HepG2 (cell line): ENCODE results near the gene C19orf73. TPM values are rescaled to one million over a fixed set of nuclear protein-coding genes. Genes with fewer than 3 reads are reported as not detected.

Experiments used
- EZH2 ChIP-seq: conservative IDR thresholded peaks from 2 replicates; pipeline ENCODE4 v1.6.1; 2012; ENCODE audit warnings: mild to moderate bottlenecking, low read depth, low read length, moderate library complexity
- FOXA3 ChIP-seq: IDR thresholded peaks from 2 replicates; pipeline ENCODE4 v1.6.1; 2016; ENCODE audit warnings: missing genetic modification reagents, missing compliant biosample characterization
- GFI1 ChIP-seq: sonication (generic); formaldehyde crosslinking; IDR thresholded peaks from 2 replicates; pipeline ENCODE4 v1.5.0; 2020; ENCODE audit warnings: missing genetic modification reagents, mild to moderate bottlenecking, borderline replicate concordance
- KDM1A ChIP-seq: IDR thresholded peaks from 2 replicates; pipeline ENCODE4 v1.6.1; 2016; ENCODE audit warnings: missing compliant biosample characterization
- MEIS1 ChIP-seq: sonication (generic); formaldehyde crosslinking; IDR thresholded peaks from 2 replicates; pipeline ENCODE4 v1.9.0; 2021; ENCODE audit warnings: mild to moderate bottlenecking, missing genetic modification reagents, moderate library complexity, borderline replicate concordance
- MLLT10 ChIP-seq: sonication (generic); formaldehyde crosslinking; IDR thresholded peaks from 2 replicates; pipeline ENCODE4 v1.4.0; 2020; ENCODE audit warnings: missing genetic modification reagents
- MYPOP ChIP-seq: sonication (generic); formaldehyde crosslinking; IDR thresholded peaks from 2 replicates; pipeline ENCODE4 v1.8.1; 2023; ENCODE audit warnings: mild to moderate bottlenecking, moderate library complexity, missing genetic modification reagents
- NR2F6 ChIP-seq, 2 experiments: IDR thresholded peaks; 2 replicates each; pipeline ENCODE4 v1.6.1; 2016; ENCODE audit warnings: antibody characterized with exemption in 1 of 2, mild to moderate bottlenecking in 1 of 2
- THYN1 ChIP-seq: sonication (generic); formaldehyde crosslinking; IDR thresholded peaks from 2 replicates; pipeline ENCODE4 v1.8.1; 2023; ENCODE audit warnings: low read depth, mild to moderate bottlenecking, moderate library complexity, missing genetic modification reagents, borderline replicate concordance
- ZFP36L1 ChIP-seq: sonication (generic); formaldehyde crosslinking; IDR thresholded peaks from 2 replicates; pipeline ENCODE4 v1.8.0; 2022; ENCODE audit warnings: mild to moderate bottlenecking, missing genetic modification reagents, moderate library complexity
- ZNF205 ChIP-seq: IDR thresholded peaks from 2 replicates; pipeline ENCODE4 v1.6.1; 2018; ENCODE audit warnings: missing biosample characterization, missing genetic modification reagents
- ZNF260 ChIP-seq: sonication (generic); formaldehyde crosslinking; IDR thresholded peaks from 2 replicates; pipeline ENCODE4 v1.4.0; 2020; ENCODE audit warnings: missing genetic modification reagents, low read depth, mild to moderate bottlenecking, borderline replicate concordance
- ZNF331 ChIP-seq: sonication (generic); formaldehyde crosslinking; IDR thresholded peaks from 2 replicates; pipeline ENCODE4 v1.4.0; 2020; ENCODE audit warnings: missing genetic modification reagents
- ZNF572 ChIP-seq: sonication (generic); formaldehyde crosslinking; IDR thresholded peaks from 2 replicates; pipeline ENCODE4 v1.5.1; 2020; ENCODE audit warnings: mild to moderate bottlenecking, missing genetic modification reagents
- ZNF746 ChIP-seq: sonication (generic); formaldehyde crosslinking; IDR thresholded peaks from 2 replicates; pipeline ENCODE4 v1.8.0; 2022; ENCODE audit warnings: mild to moderate bottlenecking, missing genetic modification reagents
- ZNF891 ChIP-seq: sonication (generic); formaldehyde crosslinking; IDR thresholded peaks from 2 replicates; pipeline ENCODE4 v1.5.0; 2020; ENCODE audit warnings: mild to moderate bottlenecking, missing genetic modification reagents
- ZSCAN12 ChIP-seq: sonication (generic); formaldehyde crosslinking; IDR thresholded peaks from 2 replicates; pipeline ENCODE4 v1.9.0; 2021; ENCODE audit warnings: mild to moderate bottlenecking, missing genetic modification reagents
- polyA plus RNA-seq, 8 experiments: library from polyadenylated mRNA; depleted of rRNA in 3 of 8; stranded (reverse) in 7 of 8; unstranded in 1 of 8; fragments of >200 nt; fragmentation: Illumina TruSeq in 4 of 8; extraction: Trizol in 4 of 8; gene quantifications; 2 replicates each; pipeline versions ENCODE4 v1.2.1 to v1.2.3, GENCODE V29; 2011 to 2016; ENCODE audit warnings: low read depth in 4 of 8, missing spikeins in 1 of 8, mixed read lengths in 1 of 8; ENCODE audit not compliant: insufficient read depth in 1 of 8
- total RNA-seq, 5 experiments: library from RNA; depleted of rRNA; stranded (reverse); fragments of >200 nt; fragmentation: Illumina TruSeq; extraction: Trizol; gene quantifications; 2 replicates each; pipeline ENCODE4 v1.2.3, GENCODE V29; 2016; ENCODE audit warnings: low read depth in 1 of 5
- TF ChIP-seq, protein P1 (sequence below): sonication (generic); formaldehyde crosslinking; IDR thresholded peaks from 2 replicates; pipeline ENCODE4 v1.8.1; 2022; ENCODE audit warnings: low read depth, mild to moderate bottlenecking, missing genetic modification reagents
- TF ChIP-seq, protein P2 (sequence below): sonication (generic); formaldehyde crosslinking; IDR thresholded peaks from 2 replicates; pipeline ENCODE4 v1.8.0; 2022; ENCODE audit warnings: missing genetic modification reagents, mild to moderate bottlenecking, borderline replicate concordance
- TF ChIP-seq, protein P3 (sequence below), 2 experiments: sonication (generic) in 1 of 2; formaldehyde crosslinking in 1 of 2; IDR thresholded peaks; 2 replicates each; pipeline versions ENCODE4 v1.4.0 to v1.6.1; 2016 to 2020; ENCODE audit warnings: borderline replicate concordance in 1 of 2, low read depth in 1 of 2, mild to moderate bottlenecking in 1 of 2, missing genetic modification reagents in 1 of 2

The C19orf73 gene
- total and polyA plus RNA-seq, 2 of the 13 experiments (the other 11 are each of a cell fraction or from before 2014, with no cell fraction given) = 1.4 to 1.5 TPM

GRCh38 chr19:49114630-49115363, 4.1 kb downstream of the C19orf73 start (continued):
- no peak for TF ChIP-seq ZNF260 (CRISPR knock-in tag)
- TF ChIP-seq ZSCAN12 (CRISPR knock-in tag) = no peak
- TF ChIP-seq EZH2 = no peak
- no peak for TF ChIP-seq MEIS1 (CRISPR knock-in tag)
- no peak for TF ChIP-seq ZNF205 (CRISPR knock-in tag)
- no peak for TF ChIP-seq MYPOP (CRISPR knock-in tag)
- TF ChIP-seq GFI1 (CRISPR knock-in tag) = no peak
- no peak for TF ChIP-seq THYN1 (CRISPR knock-in tag)
- TF ChIP-seq, protein P1, sequence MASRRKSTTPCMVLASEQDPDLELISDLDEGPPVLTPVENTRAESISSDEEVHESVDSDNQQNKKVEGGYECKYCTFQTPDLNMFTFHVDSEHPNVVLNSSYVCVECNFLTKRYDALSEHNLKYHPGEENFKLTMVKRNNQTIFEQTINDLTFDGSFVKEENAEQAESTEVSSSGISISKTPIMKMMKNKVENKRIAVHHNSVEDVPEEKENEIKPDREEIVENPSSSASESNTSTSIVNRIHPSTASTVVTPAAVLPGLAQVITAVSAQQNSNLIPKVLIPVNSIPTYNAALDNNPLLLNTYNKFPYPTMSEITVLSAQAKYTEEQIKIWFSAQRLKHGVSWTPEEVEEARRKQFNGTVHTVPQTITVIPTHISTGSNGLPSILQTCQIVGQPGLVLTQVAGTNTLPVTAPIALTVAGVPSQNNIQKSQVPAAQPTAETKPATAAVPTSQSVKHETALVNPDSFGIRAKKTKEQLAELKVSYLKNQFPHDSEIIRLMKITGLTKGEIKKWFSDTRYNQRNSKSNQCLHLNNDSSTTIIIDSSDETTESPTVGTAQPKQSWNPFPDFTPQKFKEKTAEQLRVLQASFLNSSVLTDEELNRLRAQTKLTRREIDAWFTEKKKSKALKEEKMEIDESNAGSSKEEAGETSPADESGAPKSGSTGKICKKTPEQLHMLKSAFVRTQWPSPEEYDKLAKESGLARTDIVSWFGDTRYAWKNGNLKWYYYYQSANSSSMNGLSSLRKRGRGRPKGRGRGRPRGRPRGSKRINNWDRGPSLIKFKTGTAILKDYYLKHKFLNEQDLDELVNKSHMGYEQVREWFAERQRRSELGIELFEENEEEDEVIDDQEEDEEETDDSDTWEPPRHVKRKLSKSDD = no peak
- TF ChIP-seq ZNF331 (CRISPR knock-in tag) = no peak
- TF ChIP-seq NR2F6 (IDR thresholded peaks at IDR 0.05) = no peak
- no peak for TF ChIP-seq NR2F6 (CRISPR knock-in tag; IDR thresholded peaks at IDR 0.05)
- TF ChIP-seq ZNF891 (CRISPR knock-in tag) = peak; percentile 23; the same call in 1 of the 2 replicates
- no peak for TF ChIP-seq ZFP36L1
- 0 out of 2 replicates have a peak, but pooled peaks have one; percentile 33 for TF ChIP-seq ZNF572 (CRISPR knock-in tag)
- no peak for TF ChIP-seq ZNF746 (CRISPR knock-in tag)
- no peak for TF ChIP-seq FOXA3 (CRISPR knock-in tag)
- TF ChIP-seq, protein P2, sequence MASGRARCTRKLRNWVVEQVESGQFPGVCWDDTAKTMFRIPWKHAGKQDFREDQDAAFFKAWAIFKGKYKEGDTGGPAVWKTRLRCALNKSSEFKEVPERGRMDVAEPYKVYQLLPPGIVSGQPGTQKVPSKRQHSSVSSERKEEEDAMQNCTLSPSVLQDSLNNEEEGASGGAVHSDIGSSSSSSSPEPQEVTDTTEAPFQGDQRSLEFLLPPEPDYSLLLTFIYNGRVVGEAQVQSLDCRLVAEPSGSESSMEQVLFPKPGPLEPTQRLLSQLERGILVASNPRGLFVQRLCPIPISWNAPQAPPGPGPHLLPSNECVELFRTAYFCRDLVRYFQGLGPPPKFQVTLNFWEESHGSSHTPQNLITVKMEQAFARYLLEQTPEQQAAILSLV (CRISPR knock-in tag) = peak; percentile 70; the same call in 1 of the 2 replicates
- TF ChIP-seq MLLT10 (CRISPR knock-in tag) = no peak
- no peak for TF ChIP-seq KDM1A (CRISPR knock-in tag)
- TF ChIP-seq, protein P3, sequence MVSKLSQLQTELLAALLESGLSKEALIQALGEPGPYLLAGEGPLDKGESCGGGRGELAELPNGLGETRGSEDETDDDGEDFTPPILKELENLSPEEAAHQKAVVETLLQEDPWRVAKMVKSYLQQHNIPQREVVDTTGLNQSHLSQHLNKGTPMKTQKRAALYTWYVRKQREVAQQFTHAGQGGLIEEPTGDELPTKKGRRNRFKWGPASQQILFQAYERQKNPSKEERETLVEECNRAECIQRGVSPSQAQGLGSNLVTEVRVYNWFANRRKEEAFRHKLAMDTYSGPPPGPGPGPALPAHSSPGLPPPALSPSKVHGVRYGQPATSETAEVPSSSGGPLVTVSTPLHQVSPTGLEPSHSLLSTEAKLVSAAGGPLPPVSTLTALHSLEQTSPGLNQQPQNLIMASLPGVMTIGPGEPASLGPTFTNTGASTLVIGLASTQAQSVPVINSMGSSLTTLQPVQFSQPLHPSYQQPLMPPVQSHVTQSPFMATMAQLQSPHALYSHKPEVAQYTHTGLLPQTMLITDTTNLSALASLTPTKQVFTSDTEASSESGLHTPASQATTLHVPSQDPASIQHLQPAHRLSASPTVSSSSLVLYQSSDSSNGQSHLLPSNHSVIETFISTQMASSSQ (IDR thresholded peaks at IDR 0.05; ENCODE audit: low read depth) = no peak
- TF ChIP-seq, protein P3 (CRISPR knock-in tag; IDR thresholded peaks at IDR 0.05; ENCODE audit: borderline replicate concordance) = no peak
